Osteoblast (primary cell): ENCODE data around the gene DPYSL5. TPM values are rescaled to one million over a fixed set of nuclear protein-coding genes. Genes with fewer than 3 reads are reported as not detected.

Experiments
- DNase-seq: peaks from one replicate; pipeline ENCODE4 v3.0.0; 2011; ENCODE audit warnings: low spot score, mixed read lengths; ENCODE audit not compliant: insufficient read length; ENCODE audit errors: missing footprints
- H2AFZ ChIP-seq: 2 replicates; pipeline ENCODE4 v1.6.0; 2011; ENCODE audit warnings: mild to moderate bottlenecking, low read length
- H3K27ac ChIP-seq: 2 replicates; pipeline ENCODE4 v1.5.1; 2011; ENCODE audit warnings: mild to moderate bottlenecking, low read depth, low read length, moderate library complexity
- H3K27me3 ChIP-seq: 2 replicates; pipeline ENCODE4 v1.6.0; 2012; ENCODE audit warnings: mild to moderate bottlenecking, control low read depth, inconsistent platforms, low read length, moderate library complexity; ENCODE audit not compliant: insufficient read depth
- H3K36me3 ChIP-seq: 2 replicates; pipeline ENCODE4 v1.5.1; 2011; ENCODE audit warnings: mild to moderate bottlenecking, low read length, control low read depth, moderate library complexity; ENCODE audit not compliant: insufficient read depth
- H3K4me1 ChIP-seq: 2 replicates; pipeline ENCODE4 v1.5.1; 2011; ENCODE audit warnings: mild to moderate bottlenecking, low read length, control low read depth, moderate library complexity; ENCODE audit not compliant: insufficient read depth
- H3K4me2 ChIP-seq: 2 replicates; pipeline ENCODE4 v1.6.0; 2011; ENCODE audit warnings: mild to moderate bottlenecking, low read length; ENCODE audit not compliant: insufficient read depth
- H3K4me3 ChIP-seq: fragments of 200-600 bp; sonication (generic); 3 replicates; pipeline ENCODE4 v1.5.1; 2012; ENCODE audit warnings: mild to moderate bottlenecking, low read length, inconsistent platforms; ENCODE audit not compliant: insufficient read depth
- H3K79me2 ChIP-seq: 2 replicates; pipeline ENCODE4 v1.6.0; 2012; ENCODE audit warnings: mild to moderate bottlenecking, low read length, control low read depth, inconsistent platforms; ENCODE audit not compliant: insufficient read depth
- H3K9me3 ChIP-seq: 2 replicates; pipeline ENCODE4 v1.5.1; 2011; ENCODE audit warnings: low read depth, low read length, control low read depth
- H4K20me1 ChIP-seq: 2 replicates; pipeline ENCODE4 v1.6.0; 2012; ENCODE audit warnings: mild to moderate bottlenecking, low read length, control low read depth; ENCODE audit not compliant: insufficient read depth
- total RNA-seq: library from RNA; depleted of rRNA; stranded (reverse); fragments of >200 nt; gene quantifications from 2 replicates; pipeline ENCODE4 v1.2.3, GENCODE V29; 2012
- TF ChIP-seq, protein P1 (sequence below): IDR thresholded peaks from 2 replicates; pipeline ENCODE4 v1.5.1; 2011; ENCODE audit warnings: mild to moderate bottlenecking, low read depth, low read length, moderate library complexity; ENCODE audit errors: extremely low read depth

The DPYSL5 gene
- total RNA-seq, 1 donor = not detected

DNA sequence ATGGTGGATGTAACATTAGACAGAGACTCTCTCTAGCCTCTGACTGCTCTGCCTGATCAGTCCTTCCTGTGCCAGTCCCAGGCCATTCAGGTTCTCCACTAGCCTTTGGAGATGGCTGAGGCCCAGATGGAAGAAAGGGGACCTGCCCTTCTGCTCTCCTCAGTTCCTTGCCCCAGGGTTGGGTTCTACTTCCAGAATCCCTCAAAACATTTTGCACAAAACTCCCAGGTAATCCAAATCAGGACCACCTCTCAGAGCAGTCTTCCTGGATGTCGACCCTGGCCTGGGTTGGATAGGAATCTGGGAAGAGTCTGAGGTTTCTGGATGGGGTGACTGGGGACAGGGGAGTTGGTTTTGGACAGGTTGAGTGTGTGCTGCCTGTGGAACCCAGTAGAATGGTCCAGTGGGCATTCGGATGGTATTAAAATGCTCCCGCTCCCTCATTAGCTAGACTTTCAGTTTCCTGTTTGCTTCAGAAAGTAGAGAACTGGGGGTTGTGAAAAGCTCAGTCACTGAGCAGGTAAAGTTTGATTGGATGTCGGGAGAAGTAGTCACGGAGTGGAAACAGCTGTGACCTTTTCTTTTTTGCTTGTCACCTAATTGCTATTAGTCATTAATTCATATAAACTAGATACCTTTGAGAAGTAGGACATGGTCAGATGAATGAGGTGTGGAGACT, 37.9 kb downstream of the DPYSL5 start:
- Histone ChIP-seq H3K27me3 (peaks cover 30% of the 10 kb centered on the region), H3K9me3 (no peaks in the 10 kb centered on the region), H3K4me3 (no peak overlapping the region), H4K20me1 (no peaks in the 10 kb centered on the region), H3K79me2 (no peaks in the 10 kb centered on the region), H3K4me1 (no peaks in the 10 kb centered on the region), H3K4me2 (no peak overlapping the region), H3K36me3 (no peaks in the 10 kb centered on the region), H2AFZ (no peak overlapping the region), H3K27ac (no peak overlapping the region)
- TF ChIP-seq, protein P1, sequence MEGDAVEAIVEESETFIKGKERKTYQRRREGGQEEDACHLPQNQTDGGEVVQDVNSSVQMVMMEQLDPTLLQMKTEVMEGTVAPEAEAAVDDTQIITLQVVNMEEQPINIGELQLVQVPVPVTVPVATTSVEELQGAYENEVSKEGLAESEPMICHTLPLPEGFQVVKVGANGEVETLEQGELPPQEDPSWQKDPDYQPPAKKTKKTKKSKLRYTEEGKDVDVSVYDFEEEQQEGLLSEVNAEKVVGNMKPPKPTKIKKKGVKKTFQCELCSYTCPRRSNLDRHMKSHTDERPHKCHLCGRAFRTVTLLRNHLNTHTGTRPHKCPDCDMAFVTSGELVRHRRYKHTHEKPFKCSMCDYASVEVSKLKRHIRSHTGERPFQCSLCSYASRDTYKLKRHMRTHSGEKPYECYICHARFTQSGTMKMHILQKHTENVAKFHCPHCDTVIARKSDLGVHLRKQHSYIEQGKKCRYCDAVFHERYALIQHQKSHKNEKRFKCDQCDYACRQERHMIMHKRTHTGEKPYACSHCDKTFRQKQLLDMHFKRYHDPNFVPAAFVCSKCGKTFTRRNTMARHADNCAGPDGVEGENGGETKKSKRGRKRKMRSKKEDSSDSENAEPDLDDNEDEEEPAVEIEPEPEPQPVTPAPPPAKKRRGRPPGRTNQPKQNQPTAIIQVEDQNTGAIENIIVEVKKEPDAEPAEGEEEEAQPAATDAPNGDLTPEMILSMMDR = no peak
- DNase-seq = no peak

- DNase-seq = no peak
- Histone ChIP-seq H4K20me1 (no peaks in the 10 kb centered on the region), H3K9me3 (no peaks in the 10 kb centered on the region), H3K4me2 (no peak overlapping the region), H3K4me1 (no peaks in the 10 kb centered on the region), H3K27ac (no peak overlapping the region), H3K4me3 (no peak overlapping the region), H3K36me3 (no peaks in the 10 kb centered on the region), H3K27me3 (peaks cover 28% of the 10 kb centered on the region), H2AFZ (no peak overlapping the region), H3K79me2 (no peaks in the 10 kb centered on the region)
- TF ChIP-seq, protein P1 = no peak
Observed at GRCh38 chr2:26886736-26887135, 38.8 kb downstream of the DPYSL5 start.

DNA sequence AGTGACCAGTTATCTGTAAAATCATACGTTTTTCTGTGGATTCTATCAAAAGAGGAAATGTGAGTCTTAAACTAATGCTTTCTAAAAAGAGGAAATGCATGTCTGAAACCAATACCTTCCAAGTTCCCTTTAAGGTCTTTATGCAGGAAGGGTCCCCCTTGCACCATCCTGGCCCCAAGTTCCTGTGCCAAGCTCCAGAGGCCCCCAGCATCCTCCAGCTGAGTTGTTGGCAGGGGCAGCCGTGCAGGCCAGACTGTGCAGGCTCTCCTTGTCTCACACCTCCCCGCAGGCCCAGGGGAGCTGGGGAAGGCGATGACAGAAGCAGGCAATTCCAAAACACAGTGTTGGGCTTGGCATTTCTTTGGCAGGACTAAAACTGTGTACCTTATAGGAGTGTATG, 39.2 kb downstream of the DPYSL5 start:
- Histone ChIP-seq H3K4me1 (no peaks in the 10 kb centered on the region), H3K79me2 (no peaks in the 10 kb centered on the region), H4K20me1 (no peaks in the 10 kb centered on the region), H2AFZ (no peak overlapping the region), H3K27ac (no peak overlapping the region), H3K4me2 (no peak overlapping the region), H3K9me3 (no peaks in the 10 kb centered on the region), H3K4me3 (no peak overlapping the region), H3K36me3 (no peaks in the 10 kb centered on the region), H3K27me3 (peaks cover 31% of the 10 kb centered on the region)
- TF ChIP-seq, protein P1 = no peak
- DNase-seq = no peak

DNA sequence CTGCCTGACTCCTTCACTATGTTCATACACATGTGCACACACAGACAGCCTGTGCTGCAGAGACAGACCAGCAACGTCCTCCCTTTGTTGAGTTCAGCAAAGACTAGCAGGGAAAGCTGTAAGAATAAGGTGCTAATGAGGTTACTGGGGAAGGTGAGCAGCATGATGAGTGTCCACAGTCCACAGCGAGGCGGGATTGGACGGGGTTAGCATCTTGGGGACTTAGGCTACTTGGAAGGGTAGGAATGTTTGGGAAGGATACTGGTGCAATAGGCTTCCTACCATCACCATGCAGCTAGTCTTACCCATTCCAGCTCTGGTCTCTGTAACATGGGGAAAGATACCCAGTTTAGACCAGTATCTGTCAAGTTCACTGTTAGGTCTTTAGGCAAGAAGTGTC, 41.9 kb downstream of the DPYSL5 start:
- Histone ChIP-seq H3K27ac (no peak overlapping the region), H3K36me3 (no peaks in the 10 kb centered on the region), H3K27me3 (peaks cover 37% of the 10 kb centered on the region), H3K4me3 (no peak overlapping the region), H3K79me2 (no peaks in the 10 kb centered on the region), H2AFZ (no peak overlapping the region), H3K4me2 (no peak overlapping the region), H3K4me1 (no peaks in the 10 kb centered on the region), H3K9me3 (no peaks in the 10 kb centered on the region), H4K20me1 (no peaks in the 10 kb centered on the region)
- DNase-seq = no peak
- TF ChIP-seq, protein P1 = no peak
